Vagina (tissue), 2 donors: ENCODE results near the gene ROR2. TPM values are rescaled to one million over a fixed set of nuclear protein-coding genes. Genes with fewer than 3 reads are reported as not detected.

Experiments used
- DNase-seq, 2 donors: peaks; one replicate each; pipeline ENCODE4 v3.0.0-alpha.2; 2017; ENCODE audit errors: extremely low spot score in 2 of 2
- H3K27ac ChIP-seq: fragments of 200-600 bp; sonication (generic); one replicate; pipeline ENCODE4 v1.5.1; 2019
- H3K27me3 ChIP-seq: fragments of 200-600 bp; sonication (generic); one replicate; pipeline ENCODE4 v1.5.1; 2019
- H3K36me3 ChIP-seq, 2 donors: fragments of 200-600 bp; sonication (generic); one replicate each; pipeline ENCODE4 v1.5.1; 2017 to 2019
- H3K4me1 ChIP-seq: fragments of 200-600 bp; sonication (generic); one replicate; pipeline ENCODE4 v1.5.1; 2019
- H3K4me3 ChIP-seq, 2 donors: fragments of 200-600 bp; sonication (generic); 1 replicate in 1 of 2; 2 replicates in 1 of 2; pipeline ENCODE4 v1.5.1; 2016 to 2019
- H3K9me3 ChIP-seq: fragments of 200-600 bp; sonication (generic); one replicate; pipeline ENCODE4 v1.5.1; 2019
- POLR2A ChIP-seq, 2 donors: fragments of 450-650 bp; IDR thresholded peaks; one replicate each; pipeline ENCODE4 v1.6.1; 2017; ENCODE audit warnings: antibody characterized with exemption in 2 of 2, mild to moderate bottlenecking in 2 of 2, moderate library complexity in 2 of 2
- POLR2AphosphoS5 ChIP-seq, 2 donors: sonication (generic); formaldehyde crosslinking; IDR thresholded peaks; one replicate each; pipeline ENCODE4 v1.9.0; 2017; ENCODE audit warnings: antibody characterized with exemption in 2 of 2, mild to moderate bottlenecking in 2 of 2, low read depth in 1 of 2; ENCODE audit not compliant: insufficient read depth in 1 of 2
- intact Hi-C: fragments of 100-400 bp; cut with DNase I; formaldehyde crosslinking; loops from one replicate; pipeline ENCODE4 v1.15.1; 2023
- total RNA-seq: library from RNA; depleted of rRNA; stranded (reverse); fragments of >200 nt; gene quantifications from one replicate; pipeline ENCODE4 v1.2.3, GENCODE V29; 2016
- TF ChIP-seq, protein P1 (sequence below), 3 experiments: fragments of 450-650 bp in 2 of 3; fragments of 200-600 bp in 1 of 3; sonication (generic) in 1 of 3; IDR thresholded peaks; one replicate each; pipeline ENCODE4 v1.5.1; 2017 to 2019; ENCODE audit warnings: antibody characterized with exemption in 3 of 3, mild to moderate bottlenecking in 2 of 3, moderate library complexity in 2 of 3

Gene ROR2
- total RNA-seq, 1 donor from 2014 or later = 22.3 TPM

DNA sequence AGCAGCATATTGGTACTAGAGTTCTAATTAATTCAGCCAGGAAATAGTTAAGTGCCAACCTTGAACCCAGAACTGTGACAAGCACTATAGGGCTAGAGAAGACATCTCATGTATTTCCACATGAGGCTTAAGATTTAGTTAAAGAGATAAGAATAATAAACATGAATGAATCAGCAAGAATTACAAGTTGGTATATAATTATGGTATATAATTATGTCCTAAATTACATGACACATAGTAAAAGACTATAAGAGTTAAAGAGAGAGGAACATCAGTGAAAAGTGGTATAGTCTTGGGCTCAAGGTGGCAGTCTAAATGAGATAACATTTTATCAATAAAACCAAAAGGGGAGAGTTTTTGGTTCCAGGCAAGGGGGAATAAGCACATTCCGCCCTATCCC, 303.3 kb downstream of the ROR2 start:
- Histone ChIP-seq H3K4me3 (no peak overlapping the region), H3K9me3 (no peaks in the 10 kb centered on the region), H3K27me3 (no peaks in the 10 kb centered on the region), H3K4me1 (no peaks in the 10 kb centered on the region), H3K36me3 (no peaks in the 10 kb centered on the region), H3K27ac (no peak overlapping the region)
- no peak for DNase-seq
- TF ChIP-seq, protein P1, sequence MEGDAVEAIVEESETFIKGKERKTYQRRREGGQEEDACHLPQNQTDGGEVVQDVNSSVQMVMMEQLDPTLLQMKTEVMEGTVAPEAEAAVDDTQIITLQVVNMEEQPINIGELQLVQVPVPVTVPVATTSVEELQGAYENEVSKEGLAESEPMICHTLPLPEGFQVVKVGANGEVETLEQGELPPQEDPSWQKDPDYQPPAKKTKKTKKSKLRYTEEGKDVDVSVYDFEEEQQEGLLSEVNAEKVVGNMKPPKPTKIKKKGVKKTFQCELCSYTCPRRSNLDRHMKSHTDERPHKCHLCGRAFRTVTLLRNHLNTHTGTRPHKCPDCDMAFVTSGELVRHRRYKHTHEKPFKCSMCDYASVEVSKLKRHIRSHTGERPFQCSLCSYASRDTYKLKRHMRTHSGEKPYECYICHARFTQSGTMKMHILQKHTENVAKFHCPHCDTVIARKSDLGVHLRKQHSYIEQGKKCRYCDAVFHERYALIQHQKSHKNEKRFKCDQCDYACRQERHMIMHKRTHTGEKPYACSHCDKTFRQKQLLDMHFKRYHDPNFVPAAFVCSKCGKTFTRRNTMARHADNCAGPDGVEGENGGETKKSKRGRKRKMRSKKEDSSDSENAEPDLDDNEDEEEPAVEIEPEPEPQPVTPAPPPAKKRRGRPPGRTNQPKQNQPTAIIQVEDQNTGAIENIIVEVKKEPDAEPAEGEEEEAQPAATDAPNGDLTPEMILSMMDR (IDR thresholded peaks at IDR 0.05) = no peak
- TF ChIP-seq POLR2AphosphoS5 (IDR thresholded peaks at IDR 0.05; ENCODE audit: insufficient read depth in 1 of 2, low read depth in 1 of 2) = no peak
- TF ChIP-seq POLR2A (IDR thresholded peaks at IDR 0.05) = no peak
- intact Hi-C loops = no loop called here

DNA sequence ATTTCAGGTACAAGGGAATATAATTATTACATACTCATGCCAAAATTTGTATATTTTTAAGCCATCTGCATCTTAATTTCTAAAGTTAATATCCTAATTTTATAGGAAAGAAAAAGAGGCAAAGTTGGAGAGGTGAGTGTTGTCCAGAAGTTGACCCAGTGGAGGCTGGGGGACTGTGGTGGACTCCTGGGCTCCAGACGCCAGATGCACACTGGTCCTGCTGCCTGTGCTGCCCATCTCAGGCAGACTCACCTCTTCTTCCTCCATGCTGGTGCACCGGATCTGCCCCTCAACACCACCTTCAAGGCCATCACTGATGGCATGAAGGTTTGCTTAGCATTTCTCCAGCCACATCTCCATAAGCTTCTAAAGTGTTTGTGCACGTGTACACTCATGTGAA, 305.6 kb downstream of the ROR2 start:
- Histone ChIP-seq H3K36me3 (no peaks in the 10 kb centered on the region), H3K4me1 (no peaks in the 10 kb centered on the region), H3K9me3 (no peaks in the 10 kb centered on the region), H3K27ac (no peak overlapping the region), H3K4me3 (no peak overlapping the region), H3K27me3 (no peaks in the 10 kb centered on the region)
- no peak for TF ChIP-seq POLR2A (IDR thresholded peaks at IDR 0.05)
- TF ChIP-seq POLR2AphosphoS5 (IDR thresholded peaks at IDR 0.05; ENCODE audit: insufficient read depth in 1 of 2, low read depth in 1 of 2) = no peak
- TF ChIP-seq, protein P1 (IDR thresholded peaks at IDR 0.05) = no peak
- no peak for DNase-seq
- intact Hi-C loops = no loop called here

DNA sequence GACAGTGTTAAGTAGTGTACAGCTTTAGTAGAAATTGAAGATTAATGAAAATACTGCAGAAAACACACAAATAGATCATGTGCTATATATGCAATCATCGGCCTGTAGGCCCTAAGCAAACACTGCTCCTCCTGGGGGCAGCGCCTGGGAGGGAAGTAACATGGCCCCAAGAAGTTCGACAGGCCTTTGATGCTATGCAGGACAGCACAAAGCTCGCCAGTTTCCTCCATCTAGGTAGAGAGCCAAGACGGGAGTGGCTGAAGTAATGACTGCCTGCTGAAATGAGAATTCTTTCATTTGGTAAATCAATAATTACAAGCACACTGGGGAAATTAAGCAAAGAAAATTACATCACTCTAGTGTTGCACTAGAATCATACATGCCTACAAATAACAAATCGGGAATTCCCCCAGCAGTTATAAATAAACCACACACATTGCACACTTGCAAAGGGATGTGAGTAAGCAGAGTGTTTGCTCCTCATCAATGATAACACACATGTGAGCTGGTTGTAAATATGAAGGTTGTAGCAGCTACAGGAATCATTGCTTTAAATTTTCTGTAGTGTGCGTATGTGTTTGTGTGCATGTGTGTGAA, 306.4 kb downstream of the ROR2 start:
- DNase-seq = no peak
- no peaks in the 10 kb centered on the region for H3K4me1 ChIP-seq
- H3K27ac ChIP-seq = no peak overlapping the region
- TF ChIP-seq, protein P1 (IDR thresholded peaks at IDR 0.05) = no peak
- TF ChIP-seq POLR2AphosphoS5 (IDR thresholded peaks at IDR 0.05; ENCODE audit: insufficient read depth in 1 of 2, low read depth in 1 of 2) (no peak), POLR2A (IDR thresholded peaks at IDR 0.05) (no peak)
- intact Hi-C loops = no loop called here
- no peaks in the 10 kb centered on the region for H3K9me3 ChIP-seq
- no peak overlapping the region for H3K4me3 ChIP-seq
- no peaks in the 10 kb centered on the region for H3K27me3 ChIP-seq
- H3K36me3 ChIP-seq = no peaks in the 10 kb centered on the region

DNA sequence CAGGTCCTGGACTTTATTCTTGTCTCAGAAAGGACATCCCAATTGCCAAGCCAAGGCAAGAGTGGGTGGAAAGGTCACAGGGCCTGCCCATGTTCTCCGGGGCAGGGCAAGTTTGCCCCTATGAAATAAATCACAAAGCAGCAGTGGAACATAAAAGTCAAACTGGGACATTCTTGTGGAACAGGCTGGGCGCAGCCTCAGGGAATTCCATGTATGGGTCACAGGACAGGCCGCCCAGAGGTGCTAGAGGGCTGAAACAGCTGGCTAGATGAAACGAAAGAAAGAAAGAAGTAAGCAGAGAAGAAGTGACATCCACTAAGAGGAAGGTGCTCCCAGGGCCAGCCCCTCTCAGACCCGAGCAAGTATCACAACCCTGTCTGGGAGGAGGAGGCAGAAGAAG, 307.3 kb downstream of the ROR2 start:
- no peaks in the 10 kb centered on the region for H3K4me1 ChIP-seq
- H3K27ac ChIP-seq = no peak overlapping the region
- no peaks in the 10 kb centered on the region for H3K36me3 ChIP-seq
- H3K9me3 ChIP-seq = no peaks in the 10 kb centered on the region
- DNase-seq = no peak
- intact Hi-C loops = no loop called here
- H3K27me3 ChIP-seq = no peaks in the 10 kb centered on the region
- no peak overlapping the region for H3K4me3 ChIP-seq
- TF ChIP-seq POLR2AphosphoS5 (IDR thresholded peaks at IDR 0.05; ENCODE audit: insufficient read depth in 1 of 2, low read depth in 1 of 2) (no peak), POLR2A (IDR thresholded peaks at IDR 0.05) (no peak)
- TF ChIP-seq, protein P1 (IDR thresholded peaks at IDR 0.05) = no peak

DNA sequence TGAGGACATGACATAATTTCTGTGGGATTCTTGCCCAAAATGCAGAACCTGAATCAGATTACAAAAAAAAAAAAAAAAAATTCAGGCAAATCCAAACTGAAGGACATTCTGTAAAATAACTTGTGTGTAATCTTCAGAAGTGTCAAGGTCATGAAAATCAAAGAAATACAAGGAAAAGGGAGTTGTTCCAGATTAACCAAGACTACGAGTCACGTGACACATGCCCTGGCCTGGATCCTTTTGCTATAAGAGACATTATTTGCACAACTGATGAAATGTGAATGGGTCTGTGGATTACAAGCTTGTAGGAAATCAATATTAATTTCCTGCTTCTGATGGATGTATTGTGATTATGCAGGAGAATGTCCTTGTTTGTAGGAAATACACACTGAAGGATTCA, 309.6 kb downstream of the ROR2 start:
- H3K36me3 ChIP-seq = no peaks in the 10 kb centered on the region
- H3K4me3 ChIP-seq = no peak overlapping the region
- no peaks in the 10 kb centered on the region for H3K27me3 ChIP-seq
- no peak overlapping the region for H3K27ac ChIP-seq
- DNase-seq = no peak
- TF ChIP-seq, protein P1 (IDR thresholded peaks at IDR 0.05) = no peak
- TF ChIP-seq POLR2AphosphoS5 (IDR thresholded peaks at IDR 0.05; ENCODE audit: insufficient read depth in 1 of 2, low read depth in 1 of 2) (no peak), POLR2A (IDR thresholded peaks at IDR 0.05) (no peak)
- intact Hi-C loops = no loop called here
- no peaks in the 10 kb centered on the region for H3K9me3 ChIP-seq
- no peaks in the 10 kb centered on the region for H3K4me1 ChIP-seq
